Astrocyte (in vitro differentiated cells and primary cell): ENCODE measurements around the gene FOXL3.

Experiments used
- EZH2 ChIP-seq: IDR thresholded peaks from 2 replicates; pipeline ENCODE4 v1.6.1; 2012; ENCODE audit warnings: mild to moderate bottlenecking, low read length, inconsistent platforms; ENCODE audit not compliant: insufficient read depth
- TF ChIP-seq, protein P1 (sequence below): IDR thresholded peaks from 2 replicates; pipeline ENCODE4 v1.5.1; 2011; ENCODE audit warnings: low read depth, mild to moderate bottlenecking, inconsistent platforms, low read length, moderate library complexity; ENCODE audit not compliant: insufficient read depth

DNA sequence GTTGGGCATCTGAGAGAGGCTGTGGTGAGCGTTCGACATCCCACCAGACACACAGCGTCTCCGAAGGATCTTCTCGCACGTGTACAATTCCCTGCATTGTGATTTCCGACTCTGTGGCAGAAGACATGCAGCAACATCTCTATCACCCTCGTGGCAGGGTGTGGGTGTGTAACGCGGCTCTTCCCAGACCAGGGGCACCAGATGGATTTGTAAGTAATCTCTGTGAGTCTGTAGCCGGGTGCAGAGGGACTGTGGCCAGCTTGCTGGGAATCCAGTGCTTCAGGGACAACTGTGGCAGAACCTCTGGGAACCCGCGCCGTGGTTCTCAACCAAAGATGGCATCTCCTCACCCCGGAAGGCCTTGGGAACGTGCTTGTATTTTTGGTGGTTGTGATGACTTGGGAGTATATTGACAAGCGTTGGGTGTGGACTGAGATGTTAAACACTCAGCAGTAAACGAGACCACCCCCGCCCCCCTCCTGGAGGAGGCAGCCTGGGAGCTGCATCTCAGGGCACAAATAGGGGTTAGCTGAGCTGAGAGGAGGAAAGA lies 21.2 kb downstream of the FOXL3 start:
- TF ChIP-seq, protein P1, sequence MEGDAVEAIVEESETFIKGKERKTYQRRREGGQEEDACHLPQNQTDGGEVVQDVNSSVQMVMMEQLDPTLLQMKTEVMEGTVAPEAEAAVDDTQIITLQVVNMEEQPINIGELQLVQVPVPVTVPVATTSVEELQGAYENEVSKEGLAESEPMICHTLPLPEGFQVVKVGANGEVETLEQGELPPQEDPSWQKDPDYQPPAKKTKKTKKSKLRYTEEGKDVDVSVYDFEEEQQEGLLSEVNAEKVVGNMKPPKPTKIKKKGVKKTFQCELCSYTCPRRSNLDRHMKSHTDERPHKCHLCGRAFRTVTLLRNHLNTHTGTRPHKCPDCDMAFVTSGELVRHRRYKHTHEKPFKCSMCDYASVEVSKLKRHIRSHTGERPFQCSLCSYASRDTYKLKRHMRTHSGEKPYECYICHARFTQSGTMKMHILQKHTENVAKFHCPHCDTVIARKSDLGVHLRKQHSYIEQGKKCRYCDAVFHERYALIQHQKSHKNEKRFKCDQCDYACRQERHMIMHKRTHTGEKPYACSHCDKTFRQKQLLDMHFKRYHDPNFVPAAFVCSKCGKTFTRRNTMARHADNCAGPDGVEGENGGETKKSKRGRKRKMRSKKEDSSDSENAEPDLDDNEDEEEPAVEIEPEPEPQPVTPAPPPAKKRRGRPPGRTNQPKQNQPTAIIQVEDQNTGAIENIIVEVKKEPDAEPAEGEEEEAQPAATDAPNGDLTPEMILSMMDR = no peak
- no peak for TF ChIP-seq EZH2
